Neural cell (in vitro differentiated cells): Measurements from ENCODE around the gene SCG5. TPM values are rescaled to one million over a fixed set of nuclear protein-coding genes. Genes with fewer than 3 reads are reported as not detected.

Source experiments
- H2AFZ ChIP-seq: fragments of 200-600, 300-800 bp; sonication (generic), shearing (Covaris generic); 2 replicates; pipeline ENCODE4 v1.6.0; 2014; ENCODE audit warnings: low read depth, mild to moderate bottlenecking, antibody characterized with exemption, low read length, moderate library complexity
- H3F3A ChIP-seq: fragments of 200-600 bp; shearing (Covaris generic); 2 replicates; pipeline ENCODE4 v1.6.1; 2016; ENCODE audit warnings: mild to moderate bottlenecking, moderate library complexity, mixed read lengths, antibody characterized with exemption, low read length; ENCODE audit not compliant: insufficient read depth, poor library complexity, severe bottlenecking
- H3K27ac ChIP-seq: fragments of 200-600, 300-800 bp; sonication (generic), shearing (Covaris generic); 2 replicates; pipeline ENCODE4 v1.5.1; 2014; ENCODE audit warnings: mild to moderate bottlenecking, low read length, moderate library complexity
- H3K27me3 ChIP-seq: fragments of 300-800, 200-600 bp; sonication (generic), shearing (Covaris generic); 2 replicates; pipeline ENCODE4 v1.6.0; 2014; ENCODE audit warnings: mild to moderate bottlenecking, low read depth, low read length, moderate library complexity; ENCODE audit not compliant: insufficient read depth
- H3K36me3 ChIP-seq: fragments of 300-800, 200-600 bp; sonication (generic), shearing (Covaris generic); 2 replicates; pipeline ENCODE4 v1.5.1; 2014; ENCODE audit warnings: mild to moderate bottlenecking, antibody characterized with exemption, low read length, moderate library complexity; ENCODE audit not compliant: insufficient read depth
- H3K4me2 ChIP-seq: fragments of 300-800, 200-600 bp; sonication (generic), shearing (Covaris generic); 2 replicates; pipeline ENCODE4 v1.6.0; 2014; ENCODE audit warnings: mild to moderate bottlenecking, low read length
- H3K4me3 ChIP-seq: fragments of 300-800, 200-600 bp; sonication (generic), shearing (Covaris generic); 2 replicates; pipeline ENCODE4 v1.5.1; 2014; ENCODE audit warnings: mild to moderate bottlenecking, low read length, moderate library complexity
- H3K79me2 ChIP-seq: fragments of 200-600 bp; shearing (Covaris generic); replicated peaks from 2 replicates; pipeline ENCODE4 v1.6.0; 2014; ENCODE audit warnings: mild to moderate bottlenecking, low read length, moderate library complexity; ENCODE audit not compliant: insufficient read depth
- H3K9ac ChIP-seq: fragments of 300-800, 200-600 bp; sonication (generic), shearing (Covaris generic); 2 replicates; pipeline ENCODE4 v1.6.1; 2016; ENCODE audit warnings: mild to moderate bottlenecking, low read length, mixed read lengths
- H3K9me2 ChIP-seq: fragments of 200-600 bp; shearing (Covaris generic); 2 replicates; pipeline ENCODE4 v1.6.1; 2016; ENCODE audit warnings: mild to moderate bottlenecking, low read length, mixed read lengths; ENCODE audit not compliant: insufficient read depth
- H3K9me3 ChIP-seq: fragments of 200-600, 300-800 bp; sonication (generic), shearing (Covaris generic); 2 replicates; pipeline ENCODE4 v1.6.1; 2016; ENCODE audit warnings: mild to moderate bottlenecking, mixed run types, low read length, moderate library complexity, mixed read lengths
- H4K20me1 ChIP-seq: fragments of 200-600 bp; shearing (Covaris generic); 2 replicates; pipeline ENCODE4 v1.6.1; 2016; ENCODE audit warnings: mild to moderate bottlenecking, mixed run types; ENCODE audit not compliant: insufficient read depth
- EP300 ChIP-seq: fragments of 450-650 bp; conservative IDR thresholded peaks from 2 replicates; pipeline ENCODE4 v1.6.1; 2014; ENCODE audit warnings: antibody characterized with exemption, mild to moderate bottlenecking, moderate library complexity; ENCODE audit not compliant: poor library complexity, severe bottlenecking
- EZH2 ChIP-seq: fragments of 200-600, 300-800 bp; shearing (Covaris generic), sonication (generic); IDR thresholded peaks from 2 replicates; pipeline ENCODE4 v1.6.1; 2014; ENCODE audit warnings: antibody characterized with exemption, low read length, borderline replicate concordance, mild to moderate bottlenecking; ENCODE audit not compliant: insufficient read depth, poor library complexity, severe bottlenecking
- MXI1 ChIP-seq: fragments of 450-650 bp; conservative IDR thresholded peaks from 2 replicates; pipeline ENCODE4 v1.6.1; 2014; ENCODE audit warnings: antibody characterized with exemption, mild to moderate bottlenecking; ENCODE audit not compliant: poor library complexity, severe bottlenecking
- POLR2AphosphoS5 ChIP-seq: IDR thresholded peaks from 2 replicates; pipeline ENCODE4 v1.6.1; 2012
- RAD21 ChIP-seq: fragments of 450-650 bp; conservative IDR thresholded peaks from 2 replicates; pipeline ENCODE4 v1.6.1; 2014; ENCODE audit warnings: antibody characterized with exemption, mild to moderate bottlenecking, moderate library complexity
- SMC3 ChIP-seq: fragments of 450-650 bp; conservative IDR thresholded peaks from 2 replicates; pipeline ENCODE4 v1.6.1; 2014; ENCODE audit warnings: antibody characterized with exemption, mild to moderate bottlenecking, moderate library complexity; ENCODE audit not compliant: poor library complexity
- TAF1 ChIP-seq: IDR thresholded peaks from 2 replicates; pipeline ENCODE4 v1.6.1; 2012; ENCODE audit warnings: low read depth
- polyA plus RNA-seq: library from polyadenylated mRNA; depleted of rRNA; stranded (reverse); fragments of >200 nt; gene quantifications from 2 replicates; pipeline ENCODE4 v1.2.3, GENCODE V29; 2014
- TF ChIP-seq, protein P1 (sequence below): IDR thresholded peaks from 2 replicates; pipeline ENCODE4 v1.6.1; 2012; ENCODE audit warnings: borderline replicate concordance
- TF ChIP-seq, protein P2 (sequence below): fragments of 450-650 bp; IDR thresholded peaks from 2 replicates; pipeline ENCODE4 v1.5.1; 2014; ENCODE audit warnings: antibody characterized with exemption, mild to moderate bottlenecking, moderate library complexity; ENCODE audit not compliant: poor library complexity, severe bottlenecking

Gene SCG5
- polyA plus RNA-seq, 1 donor from 2014 or later: 116 TPM

DNA sequence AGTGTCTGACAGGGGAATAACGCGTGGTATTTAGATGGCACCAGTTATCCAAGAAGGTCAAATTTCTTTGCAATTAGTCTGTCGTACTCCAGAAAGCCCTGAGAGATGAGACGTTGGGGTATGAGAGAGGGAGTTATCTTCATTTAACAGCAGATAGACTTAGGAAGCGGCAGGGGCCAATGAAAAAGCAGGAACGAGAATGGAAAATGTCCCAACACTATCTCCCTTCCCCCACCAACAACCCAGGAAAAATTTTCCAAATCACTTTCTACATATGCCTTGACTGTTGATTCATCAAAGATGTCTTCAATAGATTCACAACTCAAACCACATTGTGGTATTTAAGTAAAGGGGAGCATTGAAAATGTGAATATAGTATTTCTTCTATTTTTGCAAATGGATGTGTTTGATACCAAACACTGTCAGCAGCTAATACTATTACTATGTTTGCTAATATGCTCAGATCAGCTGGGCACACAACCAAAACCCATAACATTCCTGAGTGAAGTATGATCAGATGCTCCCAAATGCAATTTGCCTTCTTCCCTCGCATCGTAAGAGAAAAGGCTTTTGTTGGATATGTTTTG, 63.0 kb downstream of the SCG5 start:
- Histone ChIP-seq H3K79me2 (no peaks in the 10 kb centered on the region), H3K9ac (no peak overlapping the region), H3K4me2 (no peak overlapping the region), H4K20me1 (no peaks in the 10 kb centered on the region), H2AFZ (no peak overlapping the region), H3K27me3 (no peaks in the 10 kb centered on the region), H3K9me3 (no peaks in the 10 kb centered on the region), H3F3A (no peaks in the 10 kb centered on the region), H3K27ac (no peak overlapping the region), H3K36me3 (no peaks in the 10 kb centered on the region), H3K9me2 (no peaks in the 10 kb centered on the region), H3K4me3 (no peak overlapping the region)
- no peak for TF ChIP-seq SMC3
- TF ChIP-seq EZH2: no peak
- TF ChIP-seq MXI1: no peak
- no peak for TF ChIP-seq EP300

GRCh38 chr15:32705446-32705845, 63.9 kb downstream of the SCG5 start:
- Histone ChIP-seq H3K9ac (no peak overlapping the region), H2AFZ (no peak overlapping the region)
- TF ChIP-seq, protein P1, sequence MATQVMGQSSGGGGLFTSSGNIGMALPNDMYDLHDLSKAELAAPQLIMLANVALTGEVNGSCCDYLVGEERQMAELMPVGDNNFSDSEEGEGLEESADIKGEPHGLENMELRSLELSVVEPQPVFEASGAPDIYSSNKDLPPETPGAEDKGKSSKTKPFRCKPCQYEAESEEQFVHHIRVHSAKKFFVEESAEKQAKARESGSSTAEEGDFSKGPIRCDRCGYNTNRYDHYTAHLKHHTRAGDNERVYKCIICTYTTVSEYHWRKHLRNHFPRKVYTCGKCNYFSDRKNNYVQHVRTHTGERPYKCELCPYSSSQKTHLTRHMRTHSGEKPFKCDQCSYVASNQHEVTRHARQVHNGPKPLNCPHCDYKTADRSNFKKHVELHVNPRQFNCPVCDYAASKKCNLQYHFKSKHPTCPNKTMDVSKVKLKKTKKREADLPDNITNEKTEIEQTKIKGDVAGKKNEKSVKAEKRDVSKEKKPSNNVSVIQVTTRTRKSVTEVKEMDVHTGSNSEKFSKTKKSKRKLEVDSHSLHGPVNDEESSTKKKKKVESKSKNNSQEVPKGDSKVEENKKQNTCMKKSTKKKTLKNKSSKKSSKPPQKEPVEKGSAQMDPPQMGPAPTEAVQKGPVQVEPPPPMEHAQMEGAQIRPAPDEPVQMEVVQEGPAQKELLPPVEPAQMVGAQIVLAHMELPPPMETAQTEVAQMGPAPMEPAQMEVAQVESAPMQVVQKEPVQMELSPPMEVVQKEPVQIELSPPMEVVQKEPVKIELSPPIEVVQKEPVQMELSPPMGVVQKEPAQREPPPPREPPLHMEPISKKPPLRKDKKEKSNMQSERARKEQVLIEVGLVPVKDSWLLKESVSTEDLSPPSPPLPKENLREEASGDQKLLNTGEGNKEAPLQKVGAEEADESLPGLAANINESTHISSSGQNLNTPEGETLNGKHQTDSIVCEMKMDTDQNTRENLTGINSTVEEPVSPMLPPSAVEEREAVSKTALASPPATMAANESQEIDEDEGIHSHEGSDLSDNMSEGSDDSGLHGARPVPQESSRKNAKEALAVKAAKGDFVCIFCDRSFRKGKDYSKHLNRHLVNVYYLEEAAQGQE: no peak
- no peak for TF ChIP-seq EZH2
- TF ChIP-seq, protein P2, sequence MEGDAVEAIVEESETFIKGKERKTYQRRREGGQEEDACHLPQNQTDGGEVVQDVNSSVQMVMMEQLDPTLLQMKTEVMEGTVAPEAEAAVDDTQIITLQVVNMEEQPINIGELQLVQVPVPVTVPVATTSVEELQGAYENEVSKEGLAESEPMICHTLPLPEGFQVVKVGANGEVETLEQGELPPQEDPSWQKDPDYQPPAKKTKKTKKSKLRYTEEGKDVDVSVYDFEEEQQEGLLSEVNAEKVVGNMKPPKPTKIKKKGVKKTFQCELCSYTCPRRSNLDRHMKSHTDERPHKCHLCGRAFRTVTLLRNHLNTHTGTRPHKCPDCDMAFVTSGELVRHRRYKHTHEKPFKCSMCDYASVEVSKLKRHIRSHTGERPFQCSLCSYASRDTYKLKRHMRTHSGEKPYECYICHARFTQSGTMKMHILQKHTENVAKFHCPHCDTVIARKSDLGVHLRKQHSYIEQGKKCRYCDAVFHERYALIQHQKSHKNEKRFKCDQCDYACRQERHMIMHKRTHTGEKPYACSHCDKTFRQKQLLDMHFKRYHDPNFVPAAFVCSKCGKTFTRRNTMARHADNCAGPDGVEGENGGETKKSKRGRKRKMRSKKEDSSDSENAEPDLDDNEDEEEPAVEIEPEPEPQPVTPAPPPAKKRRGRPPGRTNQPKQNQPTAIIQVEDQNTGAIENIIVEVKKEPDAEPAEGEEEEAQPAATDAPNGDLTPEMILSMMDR: no peak
- no peak for TF ChIP-seq SMC3

DNA sequence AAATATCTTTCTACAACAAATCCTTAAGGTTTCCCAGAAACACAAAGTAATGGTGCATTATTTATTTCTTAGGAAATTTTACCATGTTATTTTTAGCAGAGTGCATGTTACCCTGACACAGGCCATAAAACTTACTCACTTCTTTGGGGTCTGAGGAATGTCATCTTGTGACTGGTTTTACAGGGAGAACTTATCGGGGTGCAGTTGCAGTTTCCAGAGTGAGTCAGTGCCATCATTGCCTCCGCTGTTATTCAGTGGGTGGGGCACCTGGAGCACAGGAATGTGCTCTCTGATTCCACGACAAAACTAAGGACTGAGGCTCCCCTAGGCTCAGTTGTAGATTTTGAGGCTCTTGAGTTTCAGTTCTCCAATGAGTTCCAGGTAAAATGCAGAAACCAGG, 65.2 kb downstream of the SCG5 start:
- Histone ChIP-seq H3K36me3 (no peaks in the 10 kb centered on the region), H3K9me3 (no peaks in the 10 kb centered on the region), H3K4me2 (no peak overlapping the region), H3F3A (no peaks in the 10 kb centered on the region), H3K4me3 (no peak overlapping the region), H4K20me1 (no peaks in the 10 kb centered on the region), H3K9ac (no peak overlapping the region), H3K27ac (no peak overlapping the region), H3K9me2 (no peaks in the 10 kb centered on the region), H2AFZ (no peak overlapping the region), H3K27me3 (no peaks in the 10 kb centered on the region), H3K79me2 (no peaks in the 10 kb centered on the region)
- no peak for TF ChIP-seq RAD21
- no peak for TF ChIP-seq TAF1
- TF ChIP-seq EZH2: no peak
- TF ChIP-seq, protein P1: no peak
- TF ChIP-seq SMC3: no peak
- TF ChIP-seq POLR2AphosphoS5: no peak
- TF ChIP-seq EP300: no peak
- no peak for TF ChIP-seq MXI1
- TF ChIP-seq, protein P2: no peak

More at GRCh38 chr15:32705446-32705845, 63.9 kb downstream of the SCG5 start:
- no peak overlapping the region for H3K27ac ChIP-seq
- no peaks in the 10 kb centered on the region for H3K27me3 ChIP-seq
- no peaks in the 10 kb centered on the region for H3K9me2 ChIP-seq
- H3K4me3 ChIP-seq: no peak overlapping the region
- H3F3A ChIP-seq: no peaks in the 10 kb centered on the region
- no peaks in the 10 kb centered on the region for H4K20me1 ChIP-seq
- H3K4me2 ChIP-seq: no peak overlapping the region
- no peaks in the 10 kb centered on the region for H3K36me3 ChIP-seq
- no peaks in the 10 kb centered on the region for H3K9me3 ChIP-seq
- no peaks in the 10 kb centered on the region for H3K79me2 ChIP-seq
